GM18507 (cell line): ENCODE measurements around the gene FCGR3A.
"Not testable (repeated sequence)": the region's sequence is repeated elsewhere in the genome, so short reads cannot be mapped to it uniquely, and the experiment has no call there.

ENCODE experiments used
- DNase-seq: peaks from one replicate; pipeline ENCODE4 v3.0.0; 2011; ENCODE audit warnings: low read depth; ENCODE audit not compliant: insufficient read length; ENCODE audit errors: extremely low spot score
- FAIRE-seq: peaks from 2 replicates; lab custom pipeline; 2011; peaks lifted over from hg19 to GRCh38; lab: Jason Lieb, UNC

The FCGR3A gene

DNA sequence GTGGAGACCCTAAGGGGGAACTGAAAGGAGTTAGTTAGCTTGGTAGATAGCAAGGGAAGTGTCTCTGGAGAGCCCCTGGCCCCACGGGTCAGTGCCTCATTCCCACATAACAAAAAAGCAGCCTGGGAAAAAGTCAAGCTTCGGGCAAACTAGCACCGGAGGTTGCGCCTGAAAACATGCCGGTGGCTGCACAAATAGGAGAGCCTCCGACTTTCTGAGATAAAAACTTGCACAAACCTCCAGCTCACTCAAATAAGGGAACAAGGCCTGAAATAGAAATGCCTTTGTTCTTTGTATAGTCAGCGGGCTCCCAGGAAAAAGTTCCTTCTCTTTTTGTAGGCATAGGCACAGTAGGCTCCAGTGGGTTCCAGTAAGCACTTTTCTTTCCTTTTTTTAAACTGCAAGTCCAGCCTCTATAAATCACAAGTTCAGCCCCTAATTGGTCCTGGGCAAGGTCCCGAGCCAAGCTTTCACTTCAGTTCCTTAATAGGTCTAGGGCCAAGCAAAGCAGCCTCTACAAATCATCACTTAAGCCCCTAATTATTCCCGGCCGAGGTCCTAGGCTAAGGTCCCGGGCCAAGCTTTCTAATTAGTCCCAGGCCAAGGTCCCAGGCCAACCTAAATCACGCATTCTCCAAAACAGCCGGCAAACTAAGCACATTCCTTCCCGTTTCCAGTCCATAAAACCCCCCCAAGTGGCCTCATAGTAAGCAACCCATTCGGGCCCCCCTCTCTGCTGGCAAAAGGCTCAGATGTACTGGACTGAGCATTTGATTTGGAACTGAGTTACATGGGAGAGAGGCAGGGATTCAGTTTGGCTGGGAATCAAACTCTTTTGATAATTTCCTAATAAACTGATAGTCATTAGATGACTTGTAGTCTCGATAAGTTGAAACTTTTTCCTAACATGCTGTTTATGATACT, 16.7 kb downstream of the FCGR3A start:
- not testable (repeated sequence) for FAIRE-seq, DNase-seq

DNA sequence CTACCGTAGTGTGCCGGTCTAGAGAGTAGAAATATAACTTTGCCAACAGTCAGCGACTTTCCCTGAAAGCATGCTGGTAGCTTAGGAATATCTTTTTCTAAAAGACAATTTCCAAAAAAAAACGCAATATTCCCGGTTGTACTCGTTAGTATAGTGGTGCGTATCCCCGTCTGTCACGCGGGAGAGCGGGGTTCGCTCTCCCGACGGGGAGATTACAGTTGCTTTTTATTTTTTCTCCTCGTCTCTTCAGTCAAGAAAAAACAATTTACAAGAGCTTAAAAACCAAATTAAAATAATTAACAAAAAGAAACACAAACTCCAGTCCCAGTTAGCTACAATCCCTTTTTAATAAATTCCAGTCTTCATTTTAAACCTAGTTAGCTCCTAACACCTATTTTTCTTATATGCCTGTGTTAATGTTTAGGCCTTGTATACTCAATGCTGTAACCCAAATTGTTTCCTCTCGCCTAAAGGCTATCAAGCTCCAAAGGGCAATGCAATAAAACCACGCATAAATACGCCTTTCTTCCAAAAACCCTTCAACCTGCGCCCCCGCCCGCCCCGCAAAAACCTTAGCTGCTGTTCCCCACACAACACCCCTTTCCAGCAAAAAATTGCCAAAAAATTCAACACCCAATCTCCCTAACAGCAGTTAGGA, 17.5 kb downstream of the FCGR3A start:
- DNase-seq (no peak), FAIRE-seq (no peak)

GRCh38 chr1:161530671-161531641, 18.7 kb downstream of the FCGR3A start:
- peak; percentile 93 for FAIRE-seq
- DNase-seq = peak; percentile 37

DNA sequence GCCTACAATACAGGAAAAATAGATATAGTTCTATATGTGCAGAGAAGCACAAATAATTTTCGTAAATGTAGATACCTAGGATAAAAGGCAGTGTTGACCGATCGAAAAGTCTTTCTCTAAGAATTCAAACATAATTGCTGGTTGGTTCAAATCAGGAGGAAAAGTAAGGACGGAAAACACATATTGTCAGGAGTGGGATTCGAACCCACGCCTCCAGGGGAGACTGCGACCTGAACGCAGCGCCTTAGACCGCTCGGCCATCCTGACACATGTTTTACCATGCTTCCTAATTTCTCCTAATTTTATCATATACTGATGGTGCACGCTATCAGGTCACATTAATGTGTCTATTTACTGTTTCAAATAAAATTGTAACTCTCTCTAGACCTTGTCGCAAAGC, 19.5 kb downstream of the FCGR3A start:
- peak; percentile 33 for FAIRE-seq
- DNase-seq = not testable (repeated sequence)

DNA sequence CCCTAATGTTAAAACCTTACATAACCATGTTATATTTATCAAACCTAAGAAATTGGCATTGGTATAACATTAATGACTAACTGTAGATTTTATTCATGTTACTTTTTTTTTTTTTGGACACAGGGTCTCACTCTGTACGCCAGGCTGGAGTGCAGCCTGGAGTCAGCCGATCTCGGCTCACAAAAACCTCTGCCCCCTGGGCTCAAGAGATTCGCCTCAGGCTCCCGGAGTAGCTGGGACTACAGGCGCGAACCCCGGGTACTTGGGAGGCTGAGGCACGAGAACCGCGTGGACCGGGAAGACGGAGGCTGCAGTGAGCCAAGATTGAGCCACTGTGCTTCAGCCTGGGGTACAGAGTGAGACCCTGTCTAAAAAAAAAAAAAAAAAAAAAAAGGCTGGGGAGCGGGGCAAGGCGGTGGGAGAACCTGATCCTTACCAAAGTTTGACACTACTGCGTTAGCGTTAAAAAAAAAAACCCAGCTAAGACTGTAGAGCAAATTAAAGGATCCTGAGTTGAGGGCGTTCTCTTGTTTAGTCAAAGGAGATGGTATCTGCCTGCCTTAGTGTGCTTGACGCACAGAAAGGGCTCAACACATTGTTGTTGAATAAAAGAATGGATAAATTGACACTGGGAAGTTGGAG, 20.0 kb downstream of the FCGR3A start:
- not testable (repeated sequence) for DNase-seq, FAIRE-seq

GRCh38 chr1:161528550-161528949, 21.1 kb downstream of the FCGR3A start:
- not testable (repeated sequence) for DNase-seq, FAIRE-seq

GRCh38 chr1:161525918-161526317, 23.7 kb downstream of the FCGR3A start:
- not testable (repeated sequence) for DNase-seq, FAIRE-seq

GRCh38 chr1:161525321-161525720, 24.3 kb downstream of the FCGR3A start:
- not testable (repeated sequence) for FAIRE-seq, DNase-seq

DNA sequence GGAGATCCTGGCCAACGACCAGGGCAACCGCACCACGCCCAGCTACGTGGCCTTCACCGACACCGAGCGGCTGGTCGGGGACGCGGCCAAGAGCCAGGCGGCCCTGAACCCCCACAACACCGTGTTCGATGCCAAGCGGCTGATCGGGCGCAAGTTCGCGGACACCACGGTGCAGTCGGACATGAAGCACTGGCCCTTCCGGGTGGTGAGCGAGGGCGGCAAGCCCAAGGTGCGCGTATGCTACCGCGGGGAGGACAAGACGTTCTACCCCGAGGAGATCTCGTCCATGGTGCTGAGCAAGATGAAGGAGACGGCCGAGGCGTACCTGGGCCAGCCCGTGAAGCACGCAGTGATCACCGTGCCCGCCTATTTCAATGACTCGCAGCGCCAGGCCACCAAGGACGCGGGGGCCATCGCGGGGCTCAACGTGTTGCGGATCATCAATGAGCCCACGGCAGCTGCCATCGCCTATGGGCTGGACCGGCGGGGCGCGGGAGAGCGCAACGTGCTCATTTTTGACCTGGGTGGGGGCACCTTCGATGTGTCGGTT, 24.8 kb downstream of the FCGR3A start:
- DNase-seq, FAIRE-seq: not testable (repeated sequence)

- DNase-seq = peak; percentile 48
- FAIRE-seq = not testable (repeated sequence)
Measured at GRCh38 chr1:161523817-161524741, 25.5 kb downstream of the FCGR3A start, which contains the start of gene HSPA6. TSS of gene HSPA6 (plus strand) at chr1:161524540. CDS start at chr1:161524659, 119 bp downstream.

DNA sequence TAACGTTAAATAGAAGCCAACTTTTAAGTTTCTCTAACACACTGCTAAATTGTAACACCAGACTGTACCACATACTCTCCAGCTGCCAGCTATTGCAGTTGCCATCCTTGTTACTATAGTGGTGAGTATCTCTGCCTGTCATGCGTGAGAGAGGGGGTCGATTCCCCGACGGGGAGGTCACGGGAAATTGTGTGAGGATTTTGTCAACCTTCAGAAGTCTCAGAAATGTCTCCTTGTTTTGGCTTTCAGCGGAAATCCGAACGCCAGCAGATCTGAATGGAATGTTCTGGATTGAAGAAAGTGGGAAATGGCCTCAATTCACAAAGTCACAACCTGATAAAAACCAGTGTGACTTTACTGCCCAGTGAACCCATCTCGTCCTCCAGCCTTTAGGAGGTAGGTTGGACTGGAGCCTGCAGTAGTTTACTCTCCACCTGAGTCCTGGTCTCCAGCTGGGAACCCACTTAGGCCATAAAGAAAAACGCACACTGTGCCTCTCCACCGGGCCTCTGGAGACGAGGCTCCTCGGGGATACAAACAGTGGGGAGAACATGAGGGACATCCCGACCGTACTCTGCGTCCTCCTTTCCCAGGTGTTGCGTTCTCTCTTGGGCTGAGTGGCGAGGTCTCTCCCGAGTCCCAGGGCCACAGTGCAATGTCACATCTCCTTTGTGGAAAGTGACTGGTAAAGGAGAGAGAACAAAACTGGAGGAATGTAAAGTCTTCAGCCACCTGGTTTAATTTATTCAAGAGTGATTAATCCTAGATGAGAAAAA, 26.4 kb downstream of the FCGR3A start:
- FAIRE-seq, DNase-seq: not testable (repeated sequence)

DNA sequence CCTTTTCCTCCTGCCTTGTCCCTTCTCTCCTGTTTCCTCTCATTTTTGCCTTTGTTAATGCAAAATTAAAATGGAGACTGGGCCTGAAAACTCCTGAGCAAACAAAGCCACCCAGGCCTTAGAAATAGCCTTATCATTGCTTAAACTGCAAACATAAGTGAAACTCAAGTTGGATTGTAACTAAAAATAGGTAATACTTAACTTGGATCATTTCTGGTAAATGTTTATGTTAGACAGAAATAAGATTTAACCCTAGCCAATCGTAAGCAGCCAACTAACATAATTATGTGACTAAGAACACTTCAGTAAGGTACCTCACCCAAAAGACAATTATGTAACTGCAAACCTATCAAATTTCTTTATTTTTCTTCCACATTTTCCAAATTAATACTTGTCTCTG, 35.7 kb downstream of the FCGR3A start:
- not testable (repeated sequence) for FAIRE-seq, DNase-seq

GRCh38 chr1:161513448-161513780, 36.2 kb downstream of the FCGR3A start:
- peak; percentile 33 for FAIRE-seq
- not testable (repeated sequence) for DNase-seq

DNA sequence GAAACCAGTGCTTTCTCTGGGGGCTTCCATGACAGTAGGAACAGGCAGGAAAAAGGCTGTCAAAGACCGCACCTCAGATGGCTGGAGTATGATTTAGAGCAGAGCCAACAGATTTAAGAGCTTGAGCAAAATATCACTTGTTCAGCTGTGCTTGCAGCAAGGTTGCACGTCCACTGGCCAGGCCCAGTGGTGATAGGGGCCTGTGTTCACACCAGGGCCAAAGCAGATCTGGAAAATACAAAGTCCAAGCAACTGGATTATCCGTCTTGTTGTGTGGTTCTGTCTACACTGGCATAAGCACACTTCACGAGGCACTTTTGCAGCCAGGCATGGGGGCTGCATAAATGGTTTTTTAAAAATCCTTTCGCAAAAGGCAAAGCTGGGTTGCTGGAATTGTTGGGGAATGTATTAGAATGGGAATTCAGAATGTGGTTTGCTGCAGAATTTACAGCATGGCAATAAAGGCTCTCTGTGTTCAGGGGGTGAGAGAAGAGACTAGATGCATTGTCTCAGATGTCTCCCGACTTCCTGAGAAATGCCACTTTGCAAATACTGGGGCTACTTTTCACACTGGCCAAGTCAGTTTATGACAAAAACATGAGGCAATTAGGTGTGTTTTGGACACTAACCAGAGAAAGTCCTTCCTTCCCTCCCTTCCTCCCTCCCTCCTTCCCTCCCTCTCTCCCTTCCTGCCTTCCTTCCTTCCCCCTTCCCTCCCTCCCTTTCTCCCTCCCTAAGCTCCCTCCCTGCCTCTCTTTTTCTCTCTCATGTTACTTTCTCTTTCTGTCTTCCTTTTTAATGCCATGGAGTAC, 36.8 kb downstream of the FCGR3A start:
- not testable (repeated sequence) for DNase-seq, FAIRE-seq

DNA sequence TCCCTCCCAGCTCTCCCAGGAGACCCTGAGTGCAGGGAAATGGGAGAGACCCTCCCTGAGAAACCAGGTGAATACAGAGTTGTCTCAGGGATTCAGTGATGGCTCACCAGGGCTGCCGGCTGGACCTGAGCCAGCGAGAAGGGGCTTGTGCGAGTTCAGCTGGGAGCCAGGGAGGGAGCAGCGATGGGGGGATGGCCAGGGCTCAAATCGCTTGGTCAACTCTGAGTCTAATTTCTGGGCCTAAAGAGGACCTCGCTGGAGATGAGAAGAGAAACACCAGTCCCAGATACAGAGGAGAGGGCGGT, 37.9 kb downstream of the FCGR3A start:
- FAIRE-seq (no peak), DNase-seq (no peak)

DNA sequence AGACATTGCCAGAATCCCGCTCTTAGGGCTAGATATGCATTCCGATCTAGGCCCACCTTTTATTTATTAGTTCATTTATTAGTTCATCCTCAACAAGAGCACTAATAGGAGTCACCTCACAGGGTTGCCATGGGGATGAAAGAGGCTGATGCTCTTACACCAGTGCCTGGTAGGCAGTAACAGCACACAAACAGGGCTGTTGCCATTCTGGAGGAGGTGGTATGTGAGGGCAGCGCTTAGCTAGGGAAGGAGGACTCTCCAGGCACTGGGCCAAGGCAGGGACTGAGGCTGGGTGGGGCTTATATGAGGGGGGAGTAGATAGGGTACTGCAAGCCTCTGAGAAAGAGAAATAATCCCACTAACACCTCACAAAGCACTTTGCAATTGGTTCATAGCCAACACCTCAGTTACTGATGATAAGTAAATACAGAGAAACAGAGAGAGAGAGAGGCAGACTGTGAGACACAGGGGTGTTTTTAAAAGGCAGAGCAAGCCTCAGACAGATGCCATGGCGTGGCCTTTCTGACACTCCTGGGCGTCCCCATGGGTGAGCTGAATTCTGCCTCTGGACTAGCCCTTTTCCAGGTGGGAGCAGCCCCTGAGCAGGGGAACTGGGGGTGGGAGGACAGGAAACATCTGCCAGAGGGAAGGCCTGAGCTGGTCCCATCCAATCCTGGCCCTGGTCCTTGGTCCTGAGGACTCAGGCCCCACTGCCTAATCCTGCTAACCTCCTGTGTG, 38.4 kb downstream of the FCGR3A start:
- no peak for DNase-seq
- no peak for FAIRE-seq
